Smooth muscle cell (in vitro differentiated cells): ENCODE measurements around the gene TMEM114. TPM values are rescaled to one million over a fixed set of nuclear protein-coding genes. Genes with fewer than 3 reads are reported as not detected.

Source experiments
- DNase-seq: peaks from one replicate; lab custom pipeline; 2025; ENCODE audit not compliant: unreplicated experiment; lab: John Stamatoyannopoulos, UW
- H2AFZ ChIP-seq: fragments of 200-600 bp; sonication (generic); 2 replicates; pipeline ENCODE4 v1.6.0; 2016; ENCODE audit warnings: antibody characterized with exemption, low read depth, mild to moderate bottlenecking
- H3F3A ChIP-seq: fragments of 200-600 bp; sonication (generic); 2 replicates; pipeline ENCODE4 v1.6.0; 2017; ENCODE audit warnings: antibody characterized with exemption, low read depth
- H3K27ac ChIP-seq: fragments of 200-600 bp; sonication (generic); 2 replicates; pipeline ENCODE4 v1.5.1; 2016; ENCODE audit warnings: low read depth, mild to moderate bottlenecking
- H3K27me3 ChIP-seq: fragments of 200-600 bp; sonication (generic); 2 replicates; pipeline ENCODE4 v1.6.1; 2016; ENCODE audit warnings: low read depth, mild to moderate bottlenecking
- H3K36me3 ChIP-seq: fragments of 200-600 bp; sonication (generic); 2 replicates; pipeline ENCODE4 v1.5.1; 2016; ENCODE audit warnings: low read depth
- H3K4me1 ChIP-seq: fragments of 200-600 bp; sonication (generic); 2 replicates; pipeline ENCODE4 v1.5.1; 2016; ENCODE audit warnings: low read depth
- H3K4me2 ChIP-seq: fragments of 200-600 bp; sonication (generic); 2 replicates; pipeline ENCODE4 v1.6.0; 2016; ENCODE audit warnings: mild to moderate bottlenecking
- H3K4me3 ChIP-seq: fragments of 200-600 bp; sonication (generic); 2 replicates; pipeline ENCODE4 v1.5.1; 2016; ENCODE audit warnings: mild to moderate bottlenecking
- H3K79me2 ChIP-seq: fragments of 200-600 bp; sonication (generic); 2 replicates; pipeline ENCODE4 v1.6.0; 2016; ENCODE audit warnings: low read depth, mild to moderate bottlenecking
- H3K9ac ChIP-seq: fragments of 200-600 bp; sonication (generic); 2 replicates; pipeline ENCODE4 v1.6.0; 2016; ENCODE audit warnings: low read depth
- H3K9me3 ChIP-seq: fragments of 200-600 bp; sonication (generic); replicated peaks from 2 replicates; pipeline ENCODE4 v1.5.1; 2016; ENCODE audit warnings: low read depth
- H4K20me1 ChIP-seq: fragments of 200-600 bp; sonication (generic); 2 replicates; pipeline ENCODE4 v1.6.0; 2016; ENCODE audit warnings: low read depth
- WGBS: methylation state at CpG from one replicate; pipeline ENCODE4 v1.1.7; 2016; ENCODE audit warnings: low lambda C conversion rate; 5-methylcytosine and 5-hydroxymethylcytosine counted together
- polyA plus RNA-seq: library from polyadenylated mRNA; unstranded; fragments of >200 nt; fragmentation: Nextera tagmentation; extraction: Ambion mirVana; gene quantifications from 2 replicates; pipeline ENCODE4 v1.2.1, GENCODE V29; 2016
- total RNA-seq: library from RNA; depleted of rRNA; stranded (reverse); fragments of >200 nt; gene quantifications from 2 replicates; pipeline ENCODE4 v1.2.3, GENCODE V29; 2014
- TF ChIP-seq, protein P1 (sequence below): fragments of 200-600 bp; sonication (generic); IDR thresholded peaks from 2 replicates; pipeline ENCODE4 v1.5.1; 2017; ENCODE audit warnings: borderline replicate concordance, mild to moderate bottlenecking, antibody characterized with exemption; ENCODE audit not compliant: insufficient read depth, poor library complexity, severe bottlenecking

The TMEM114 gene
- total and polyA plus RNA-seq, 2 experiments from 2014 or later: not detected

DNA sequence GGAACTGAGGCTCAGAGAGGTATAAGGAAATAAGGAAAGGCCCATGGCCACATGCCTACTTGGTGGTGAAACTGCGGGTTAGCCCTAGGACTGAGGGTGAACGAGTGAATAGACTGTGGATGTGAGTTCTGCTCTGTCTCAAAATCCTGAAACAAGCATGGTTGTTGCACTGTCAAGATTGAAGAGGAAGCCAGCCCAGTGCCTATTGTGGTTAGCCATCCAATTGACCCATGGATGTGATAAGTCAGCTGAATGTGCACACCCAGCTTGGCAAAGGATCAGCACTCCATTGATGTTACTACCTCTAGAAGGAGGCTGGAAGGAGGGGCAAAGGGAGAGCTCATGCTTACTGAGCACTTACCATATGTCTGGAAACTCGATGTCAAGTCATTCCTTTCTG is 4.5 kb downstream of the TMEM114 start:
- H3K27me3 ChIP-seq: peaks cover 52% of the 10 kb centered on the region
- no peak overlapping the region for H3K4me2 ChIP-seq
- no peaks in the 10 kb centered on the region for H3F3A ChIP-seq
- WGBS: 87% methylated on average over 3 of the region's 3 CpGs
- no peak overlapping the region for H2AFZ ChIP-seq
- H3K36me3 ChIP-seq: no peaks in the 10 kb centered on the region
- no peaks in the 10 kb centered on the region for H3K9me3 ChIP-seq
- H3K79me2 ChIP-seq: no peaks in the 10 kb centered on the region
- no peak overlapping the region for H3K4me3 ChIP-seq
- no peak for DNase-seq
- H4K20me1 ChIP-seq: no peaks in the 10 kb centered on the region
- no peak overlapping the region for H3K27ac ChIP-seq
- TF ChIP-seq, protein P1, sequence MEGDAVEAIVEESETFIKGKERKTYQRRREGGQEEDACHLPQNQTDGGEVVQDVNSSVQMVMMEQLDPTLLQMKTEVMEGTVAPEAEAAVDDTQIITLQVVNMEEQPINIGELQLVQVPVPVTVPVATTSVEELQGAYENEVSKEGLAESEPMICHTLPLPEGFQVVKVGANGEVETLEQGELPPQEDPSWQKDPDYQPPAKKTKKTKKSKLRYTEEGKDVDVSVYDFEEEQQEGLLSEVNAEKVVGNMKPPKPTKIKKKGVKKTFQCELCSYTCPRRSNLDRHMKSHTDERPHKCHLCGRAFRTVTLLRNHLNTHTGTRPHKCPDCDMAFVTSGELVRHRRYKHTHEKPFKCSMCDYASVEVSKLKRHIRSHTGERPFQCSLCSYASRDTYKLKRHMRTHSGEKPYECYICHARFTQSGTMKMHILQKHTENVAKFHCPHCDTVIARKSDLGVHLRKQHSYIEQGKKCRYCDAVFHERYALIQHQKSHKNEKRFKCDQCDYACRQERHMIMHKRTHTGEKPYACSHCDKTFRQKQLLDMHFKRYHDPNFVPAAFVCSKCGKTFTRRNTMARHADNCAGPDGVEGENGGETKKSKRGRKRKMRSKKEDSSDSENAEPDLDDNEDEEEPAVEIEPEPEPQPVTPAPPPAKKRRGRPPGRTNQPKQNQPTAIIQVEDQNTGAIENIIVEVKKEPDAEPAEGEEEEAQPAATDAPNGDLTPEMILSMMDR: no peak
- H3K4me1 ChIP-seq: no peaks in the 10 kb centered on the region
- no peak overlapping the region for H3K9ac ChIP-seq

- no peak overlapping the region for H2AFZ ChIP-seq
- H3K36me3 ChIP-seq: no peaks in the 10 kb centered on the region
- no peaks in the 10 kb centered on the region for H3K4me1 ChIP-seq
- no peak overlapping the region for H3K4me2 ChIP-seq
- H3K4me3 ChIP-seq: no peak overlapping the region
- no peaks in the 10 kb centered on the region for H3K9me3 ChIP-seq
- peaks cover 44% of the 10 kb centered on the region for H3K27me3 ChIP-seq
- WGBS: 94% methylated on average over 2 of the region's 2 CpGs
- TF ChIP-seq, protein P1: no peak
- DNase-seq: no peak
- no peaks in the 10 kb centered on the region for H4K20me1 ChIP-seq
- no peaks in the 10 kb centered on the region for H3F3A ChIP-seq
- no peaks in the 10 kb centered on the region for H3K79me2 ChIP-seq
- no peak overlapping the region for H3K27ac ChIP-seq
- H3K9ac ChIP-seq: no peak overlapping the region
Measured at GRCh38 chr16:8585041-8585440, 5.3 kb downstream of the TMEM114 start.

GRCh38 chr16:8583732-8584131 is 6.6 kb downstream of the TMEM114 start:
- no peak for DNase-seq
- H3K79me2 ChIP-seq: no peaks in the 10 kb centered on the region
- TF ChIP-seq, protein P1: no peak
- H3F3A ChIP-seq: no peaks in the 10 kb centered on the region
- no peak overlapping the region for H2AFZ ChIP-seq
- H3K27me3 ChIP-seq: peaks cover 31% of the 10 kb centered on the region
- H3K9me3 ChIP-seq: no peaks in the 10 kb centered on the region
- 80% methylated on average over 4 of the region's 4 CpGs for WGBS
- no peak overlapping the region for H3K4me2 ChIP-seq
- no peak overlapping the region for H3K4me3 ChIP-seq
- H4K20me1 ChIP-seq: no peaks in the 10 kb centered on the region
- H3K36me3 ChIP-seq: no peaks in the 10 kb centered on the region
- H3K27ac ChIP-seq: no peak overlapping the region
- no peak overlapping the region for H3K9ac ChIP-seq
- H3K4me1 ChIP-seq: no peaks in the 10 kb centered on the region

DNA sequence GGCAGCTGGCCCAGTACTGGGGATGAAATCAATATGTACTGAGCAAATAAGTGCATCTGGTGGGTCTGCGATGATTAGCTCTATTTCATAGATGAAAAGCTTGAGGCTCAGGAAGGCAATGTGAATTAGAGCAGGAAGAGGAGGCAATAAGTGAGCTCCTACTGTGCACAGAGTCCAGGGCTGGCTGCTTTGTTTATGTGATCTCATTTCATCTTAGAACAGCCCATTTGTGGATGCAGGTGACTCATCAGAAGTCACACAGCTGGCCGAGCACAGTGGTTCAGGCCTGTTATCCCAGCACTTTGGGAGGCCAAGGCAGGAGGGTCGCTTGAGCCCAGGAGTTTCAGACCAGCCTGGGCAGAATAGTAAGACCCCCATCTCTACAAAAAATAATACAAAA is 7.1 kb downstream of the TMEM114 start:
- Histone ChIP-seq H3K36me3 (no peaks in the 10 kb centered on the region), H3K4me3 (no peak overlapping the region), H3K27ac (no peak overlapping the region), H3K9me3 (no peaks in the 10 kb centered on the region), H2AFZ (no peak overlapping the region), H3K4me2 (no peak overlapping the region), H3F3A (no peaks in the 10 kb centered on the region), H3K27me3 (peaks cover 25% of the 10 kb centered on the region), H3K4me1 (no peaks in the 10 kb centered on the region), H3K79me2 (no peaks in the 10 kb centered on the region), H3K9ac (no peak overlapping the region), H4K20me1 (no peaks in the 10 kb centered on the region)
- TF ChIP-seq, protein P1: no peak
- WGBS: 69% methylated on average over 3 of the region's 3 CpGs
- DNase-seq: no peak
